HG03097 (cell line): Measurements from ENCODE around the gene ATXN3.
A peak's percentile ranks its signal among the peaks of the same experiment; 100 is the strongest.

Experiments
- ATAC-seq: cut with Tn5 transposase; IDR thresholded peaks from one replicate; pipeline ENCODE4 v1.9.1; 2021; ENCODE audit not compliant: unreplicated experiment, low FRiP score

Gene ATXN3

DNA sequence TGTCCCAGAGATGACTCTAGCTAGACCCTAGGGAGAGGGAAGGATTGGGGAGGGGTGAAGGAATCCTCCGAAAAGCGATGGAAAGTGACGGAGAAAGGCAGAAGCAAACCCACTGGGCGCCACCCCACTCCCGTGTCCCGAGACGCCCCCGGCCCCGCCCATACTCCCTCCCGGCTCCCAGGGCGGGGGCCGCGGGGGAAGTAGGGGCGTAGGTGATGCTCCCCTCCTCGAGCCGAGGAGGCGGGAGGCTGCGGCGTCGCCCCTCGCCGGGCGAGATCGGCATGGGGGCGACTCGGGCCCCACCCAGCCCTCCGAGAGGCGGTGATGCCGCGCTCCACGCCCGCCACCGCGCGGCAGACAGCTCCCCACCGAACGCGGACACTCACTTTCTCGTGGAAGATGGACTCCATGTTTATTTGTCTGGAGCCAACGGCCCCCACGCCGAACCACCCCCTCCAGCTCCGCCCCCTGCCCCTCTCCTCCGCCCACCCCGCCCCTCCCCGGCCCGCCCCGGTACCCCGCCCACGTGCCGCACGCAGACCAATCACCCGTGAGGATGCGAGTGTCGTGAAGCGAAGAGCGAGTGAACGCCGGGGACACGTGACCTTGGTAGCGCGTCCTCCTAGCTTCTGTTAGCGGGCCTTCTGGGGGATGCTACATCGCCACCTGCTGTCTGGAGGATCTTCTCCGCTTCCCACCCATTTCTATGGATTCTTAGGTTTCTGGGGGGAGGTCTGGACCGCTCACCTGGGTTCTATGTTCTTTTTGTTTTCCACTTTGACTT, at the start of gene ATXN3:
ATXN3 (minus strand) TSS at position 440 of the 784 bp plus-strand sequence; CDS start at position 410, 30 bp downstream.
- peak; percentile 88 for ATAC-seq

DNA sequence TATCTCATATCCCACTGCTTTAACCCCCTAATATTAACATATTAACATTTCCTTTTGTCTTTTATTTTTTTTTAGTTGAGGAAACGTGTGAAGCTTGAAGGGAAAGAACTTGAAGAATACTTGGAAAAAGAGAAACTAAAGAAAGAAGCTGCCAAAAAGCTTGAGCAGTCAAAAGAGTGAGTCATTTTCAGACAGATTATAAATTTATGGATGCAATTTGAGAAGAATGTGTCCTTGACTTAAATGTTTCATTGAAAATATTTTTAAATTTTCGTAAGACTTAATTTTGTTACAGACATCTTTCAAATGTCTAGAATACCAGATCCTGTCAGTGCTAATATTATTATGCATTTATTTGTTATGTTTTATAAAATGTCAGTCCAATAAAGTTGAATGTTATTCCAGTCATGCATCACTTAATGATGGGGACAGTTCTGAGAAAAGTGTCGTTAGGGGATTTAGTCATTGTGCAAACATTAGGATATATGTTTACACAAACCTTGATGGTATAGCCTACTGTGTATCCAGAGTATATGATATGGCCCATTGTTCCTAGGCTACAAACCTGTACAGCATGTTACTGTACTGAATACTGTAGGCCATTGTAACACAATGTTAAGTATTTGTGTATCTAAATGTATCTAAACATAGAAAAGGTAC, 48.0 kb upstream of the ATXN3 start:
- ATAC-seq, result no peak

DNA sequence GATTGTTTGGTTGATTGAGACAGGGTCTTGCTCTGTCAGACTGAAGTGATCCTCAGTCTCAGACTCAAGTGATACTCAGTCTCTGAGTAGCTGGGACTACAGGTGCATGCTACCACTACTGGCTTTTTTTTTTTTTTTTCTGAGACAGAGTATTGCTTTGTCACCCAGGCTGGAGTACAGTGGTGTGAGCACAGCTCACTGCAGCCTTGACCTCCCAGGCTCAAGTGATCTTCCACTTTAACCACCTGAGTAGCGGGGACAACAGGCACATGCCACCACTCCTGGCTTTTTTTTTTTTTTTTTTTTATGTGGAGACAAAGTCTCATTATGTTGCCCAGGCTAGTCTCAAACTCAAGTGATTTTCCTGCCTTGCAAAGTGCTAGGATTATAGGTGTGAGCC, 47.2 kb upstream of the ATXN3 start:
- no peak for ATAC-seq

DNA sequence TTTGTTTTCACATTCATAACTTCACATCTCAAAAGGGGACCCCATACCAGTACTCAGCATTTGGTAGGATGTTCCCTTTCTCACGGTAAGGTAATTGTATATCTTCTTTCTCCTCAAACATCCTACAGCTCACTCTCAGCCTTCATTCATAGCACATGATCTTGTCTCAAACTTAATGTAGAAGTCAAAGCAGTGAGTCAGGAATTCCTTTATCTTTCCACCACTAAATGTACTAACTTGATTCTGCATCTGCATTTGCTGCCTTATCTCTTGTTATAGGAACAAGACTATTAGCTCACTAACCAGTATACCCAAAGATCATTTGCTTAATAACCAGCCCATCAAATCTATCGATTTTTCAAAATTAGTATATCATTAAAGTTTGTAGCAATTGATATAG, 38.3 kb upstream of the ATXN3 start:
- ATAC-seq, result no peak

DNA sequence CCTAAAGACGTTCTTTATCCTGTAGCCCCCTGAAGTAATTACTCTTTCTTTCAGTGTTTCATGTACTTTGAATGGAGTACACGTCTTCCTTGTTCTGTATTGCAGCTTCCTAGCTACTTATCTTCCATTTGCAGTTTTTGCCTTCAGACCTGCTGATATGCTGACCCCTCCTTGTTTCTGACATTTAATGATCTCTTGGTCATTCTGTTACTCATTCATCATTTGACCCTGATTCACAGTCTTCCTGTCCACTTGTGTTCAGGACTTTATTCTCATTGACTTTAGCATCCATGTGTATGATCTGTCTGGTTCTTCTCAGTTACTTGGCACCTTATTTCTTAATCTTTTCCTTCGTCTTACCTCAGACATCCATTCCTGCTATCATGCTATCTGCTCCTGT, 37.6 kb upstream of the ATXN3 start:
- no peak for ATAC-seq

DNA sequence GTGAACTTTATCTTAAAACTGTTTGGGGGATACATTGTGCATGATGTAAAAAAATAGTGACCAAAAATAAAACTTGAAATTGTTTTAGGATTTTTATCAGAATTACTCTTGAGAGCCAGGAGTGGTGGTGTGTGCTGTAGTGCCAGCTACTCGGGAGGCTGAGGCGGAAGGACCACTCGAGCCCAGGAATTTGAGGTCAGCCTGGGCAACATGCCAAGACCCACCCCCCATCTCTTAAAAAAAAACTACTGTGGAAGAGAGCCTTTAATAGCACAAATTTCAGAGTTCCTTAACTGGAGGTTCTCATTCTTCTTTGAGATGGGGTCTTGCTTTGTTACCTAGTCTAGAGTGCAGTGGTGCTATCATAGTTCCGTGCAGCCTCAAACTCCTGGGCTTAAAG, 36.9 kb upstream of the ATXN3 start:
- ATAC-seq, result no peak

DNA sequence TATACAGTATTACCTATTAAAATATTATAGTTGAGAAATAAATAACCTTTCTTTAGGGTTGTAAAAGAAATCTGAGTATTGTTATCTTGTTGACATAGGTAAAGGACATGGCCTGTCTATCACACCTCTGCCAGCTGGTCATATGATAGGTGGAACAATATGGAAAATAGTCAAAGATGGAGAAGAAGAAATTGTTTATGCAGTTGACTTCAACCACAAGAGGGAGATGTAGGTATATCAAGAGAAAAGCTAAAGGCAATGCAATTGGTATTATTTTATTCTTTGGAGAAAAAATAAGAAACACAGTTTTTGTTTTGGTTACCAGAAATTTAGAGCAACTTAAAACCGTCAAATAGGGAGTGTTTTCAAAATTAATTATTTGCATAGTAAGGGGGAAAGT, 28.9 kb upstream of the ATXN3 start:
- ATAC-seq, result no peak

DNA sequence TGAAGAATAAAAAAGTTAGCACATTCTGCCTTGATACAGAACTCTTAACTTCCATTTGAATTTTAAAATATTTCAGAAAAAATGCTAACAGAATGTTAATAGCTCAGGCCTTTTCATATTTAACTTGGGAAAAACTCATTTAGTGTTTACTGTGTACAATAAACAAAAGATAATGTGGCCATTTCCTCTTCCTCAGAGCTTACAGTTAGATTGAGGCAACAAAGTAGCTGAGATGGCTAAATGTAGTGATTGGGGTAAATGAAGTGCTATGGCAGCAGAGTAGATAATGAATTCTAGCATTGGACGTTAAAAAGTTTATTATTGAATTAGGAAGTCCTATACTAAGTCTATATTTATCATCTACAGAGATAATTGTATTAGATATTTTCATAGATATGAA, 28.1 kb upstream of the ATXN3 start:
- ATAC-seq, result no peak

DNA sequence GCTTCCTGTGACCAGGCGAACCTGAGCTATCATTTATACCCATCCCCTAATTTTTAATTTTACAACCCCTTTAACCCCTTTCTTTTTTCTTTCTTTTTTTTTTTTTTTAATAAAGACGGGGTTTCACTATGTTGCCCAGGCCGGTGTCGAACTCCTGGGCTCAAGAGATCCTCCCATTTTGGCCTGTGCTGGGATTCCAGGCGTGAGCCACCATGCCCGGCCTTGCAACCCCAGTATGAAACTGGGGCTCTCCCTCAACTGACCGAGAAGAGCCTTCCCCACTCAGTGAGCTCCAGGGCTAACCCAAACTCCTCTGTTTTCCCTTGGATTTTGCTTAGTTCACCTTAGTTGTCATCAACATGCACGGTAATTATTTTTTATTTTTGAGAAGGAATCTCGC, 16.4 kb upstream of the ATXN3 start:
- no peak for ATAC-seq

DNA sequence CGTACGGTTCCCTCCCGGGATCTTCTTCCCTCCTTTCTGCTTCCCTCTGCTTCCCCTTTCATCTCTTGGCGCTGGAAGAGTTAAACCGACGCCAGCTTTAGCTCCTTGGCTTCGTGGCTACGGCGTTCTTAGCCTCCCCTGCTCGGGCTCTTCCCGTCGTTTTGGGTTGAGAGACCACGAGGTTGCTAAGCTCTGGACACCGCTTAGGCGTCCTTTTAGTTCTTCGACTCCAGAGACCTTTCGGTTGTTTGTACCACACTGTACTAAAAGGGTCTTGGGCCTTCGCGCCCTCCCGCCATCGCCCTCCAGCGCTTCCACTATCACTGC, 15.9 kb upstream of the ATXN3 start:
- no peak for ATAC-seq

DNA sequence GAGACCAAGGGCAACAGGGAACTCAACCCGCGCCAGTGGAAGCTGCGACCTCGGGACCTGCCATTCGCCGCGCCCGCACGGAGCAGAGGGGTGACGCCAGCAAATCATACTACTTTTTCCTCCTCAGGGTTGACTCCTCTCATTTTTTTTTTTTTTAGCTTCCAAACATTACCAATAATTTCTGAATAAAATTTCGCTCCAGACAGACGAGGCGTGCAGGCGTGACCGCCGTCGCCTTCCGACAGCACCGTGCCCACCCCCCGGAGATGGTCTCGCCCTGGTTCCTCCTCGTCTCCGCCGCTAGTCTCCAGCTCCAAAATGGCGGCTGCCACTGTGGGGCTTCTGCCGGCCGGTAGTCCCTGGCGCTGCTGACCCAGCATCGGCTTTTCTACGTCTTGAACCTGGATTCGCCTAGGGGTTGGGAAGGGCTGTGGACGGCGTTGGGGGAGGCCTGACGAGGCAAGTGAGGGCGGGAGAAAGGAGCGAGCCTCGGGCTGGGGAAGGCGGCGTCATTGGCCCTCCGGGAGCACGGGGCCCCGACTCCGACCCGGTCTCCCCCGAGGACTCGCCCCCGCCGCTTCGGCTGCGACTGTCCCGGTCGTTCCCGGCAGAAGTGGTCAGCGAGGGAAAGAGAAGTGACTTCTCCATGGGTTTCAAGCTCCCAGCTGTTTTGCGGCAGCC, 15.4 kb upstream of the ATXN3 start, which contains the start of the genes CPSF2 and NDUFB1:
CPSF2 (plus strand) TSS at position 300 of the 681 bp plus-strand sequence. CDS start 9,016 bp downstream, outside the sequence.
NDUFB1 (minus strand) TSS at position 37 of the 681 bp plus-strand sequence. CDS start 4,069 bp downstream, outside the sequence.
- peak; percentile 85 for ATAC-seq

DNA sequence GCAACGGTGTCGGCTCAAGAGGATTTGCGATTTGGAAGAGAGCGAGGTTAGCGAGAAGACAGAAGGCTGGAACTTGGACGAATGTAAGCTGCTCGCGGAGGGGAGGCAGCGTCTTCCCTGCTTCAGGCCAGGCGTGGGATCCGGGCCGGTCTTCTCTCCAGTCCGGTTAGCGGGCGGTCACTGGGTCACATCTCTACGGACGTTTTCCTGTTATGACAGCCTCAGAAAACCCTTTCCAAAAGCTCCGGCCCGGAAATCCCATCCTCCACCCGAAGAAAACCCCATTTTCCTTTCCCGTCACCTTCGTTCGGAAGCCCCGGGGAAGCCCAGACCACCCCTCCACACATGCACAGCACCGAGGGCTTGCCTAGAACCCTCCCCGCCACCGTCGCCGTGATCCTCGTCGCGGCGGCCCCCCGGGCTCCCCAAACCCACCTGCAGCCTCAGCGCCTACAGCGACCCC, 14.9 kb upstream of the ATXN3 start:
- ATAC-seq, result peak; percentile 9

DNA sequence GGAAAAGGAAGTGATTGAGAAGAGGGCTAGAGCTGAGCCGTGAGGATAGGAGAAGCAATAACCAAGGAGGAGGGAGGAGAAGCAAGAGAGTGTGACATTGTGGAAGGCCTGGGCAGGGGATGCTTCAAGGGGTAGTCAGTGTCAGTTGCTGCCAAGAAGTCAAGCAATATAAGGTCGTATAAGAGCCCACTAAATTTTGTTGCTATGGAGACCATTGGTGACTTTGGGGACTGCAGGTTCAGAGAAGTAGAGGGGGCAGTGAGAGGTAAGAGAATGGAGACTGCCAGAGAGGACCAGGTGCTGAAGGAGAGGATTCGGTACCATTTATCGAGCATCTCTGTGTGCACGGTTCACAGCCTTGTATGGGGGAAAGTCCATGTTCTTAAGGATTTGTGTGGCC, 3.1 kb upstream of the ATXN3 start:
- no peak for ATAC-seq

DNA sequence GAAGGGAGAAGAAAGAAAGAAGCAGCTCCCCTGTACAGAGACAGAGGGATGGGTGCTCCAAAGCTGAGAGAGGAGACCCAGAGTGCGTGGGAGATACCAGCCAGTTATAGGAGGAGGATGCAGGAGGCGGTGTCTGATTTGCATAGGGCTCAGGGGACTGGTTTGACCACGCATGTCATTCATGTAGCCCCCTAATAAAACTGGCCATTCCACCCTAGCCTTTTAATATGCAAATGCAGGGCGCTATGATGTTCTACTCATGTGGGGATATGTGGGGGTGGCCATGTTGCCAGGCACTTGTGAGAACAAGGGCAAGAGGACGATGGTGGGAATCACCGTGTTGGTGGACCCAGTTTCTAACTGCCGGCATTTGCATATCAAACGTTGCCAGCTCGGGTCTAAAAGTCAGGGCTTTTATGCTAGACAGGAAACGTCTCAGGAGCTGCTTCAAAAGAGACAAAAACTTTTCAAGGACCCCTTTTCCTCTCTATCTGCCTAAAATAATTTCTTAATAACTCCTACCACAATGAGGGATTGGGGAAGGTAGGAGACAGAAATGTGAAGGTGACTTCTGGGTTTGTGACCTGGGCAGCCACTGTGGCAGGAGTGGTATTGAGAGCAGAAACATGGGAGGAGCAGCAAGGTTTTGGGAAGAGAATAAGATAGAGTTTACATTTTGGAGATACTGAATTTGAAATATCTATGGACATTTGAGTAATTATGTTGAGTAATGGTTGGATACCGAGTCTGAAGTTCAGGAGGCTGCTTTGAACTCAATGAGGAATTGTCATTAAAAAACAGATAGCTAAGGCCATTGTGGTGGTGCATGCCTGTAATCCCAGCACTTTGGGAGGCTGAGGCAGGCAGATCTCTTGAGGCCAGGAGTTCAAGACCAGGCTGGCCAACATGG, 2.2 kb upstream of the ATXN3 start:
- no peak for ATAC-seq

DNA sequence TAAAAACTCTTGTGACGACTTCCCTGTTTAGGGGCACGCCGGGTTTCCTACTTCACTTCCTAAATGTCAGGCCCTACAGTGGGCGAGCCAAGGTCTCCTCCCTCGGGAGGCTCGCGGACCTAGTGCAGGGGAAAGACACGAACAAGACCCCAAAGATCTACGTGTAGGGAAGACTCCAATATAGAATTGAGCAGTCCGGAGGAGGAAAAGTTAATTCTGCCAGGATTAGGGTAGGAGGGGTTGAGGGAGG, 564 bp downstream of the ATXN3 start:
- peak; percentile 18 for ATAC-seq

DNA sequence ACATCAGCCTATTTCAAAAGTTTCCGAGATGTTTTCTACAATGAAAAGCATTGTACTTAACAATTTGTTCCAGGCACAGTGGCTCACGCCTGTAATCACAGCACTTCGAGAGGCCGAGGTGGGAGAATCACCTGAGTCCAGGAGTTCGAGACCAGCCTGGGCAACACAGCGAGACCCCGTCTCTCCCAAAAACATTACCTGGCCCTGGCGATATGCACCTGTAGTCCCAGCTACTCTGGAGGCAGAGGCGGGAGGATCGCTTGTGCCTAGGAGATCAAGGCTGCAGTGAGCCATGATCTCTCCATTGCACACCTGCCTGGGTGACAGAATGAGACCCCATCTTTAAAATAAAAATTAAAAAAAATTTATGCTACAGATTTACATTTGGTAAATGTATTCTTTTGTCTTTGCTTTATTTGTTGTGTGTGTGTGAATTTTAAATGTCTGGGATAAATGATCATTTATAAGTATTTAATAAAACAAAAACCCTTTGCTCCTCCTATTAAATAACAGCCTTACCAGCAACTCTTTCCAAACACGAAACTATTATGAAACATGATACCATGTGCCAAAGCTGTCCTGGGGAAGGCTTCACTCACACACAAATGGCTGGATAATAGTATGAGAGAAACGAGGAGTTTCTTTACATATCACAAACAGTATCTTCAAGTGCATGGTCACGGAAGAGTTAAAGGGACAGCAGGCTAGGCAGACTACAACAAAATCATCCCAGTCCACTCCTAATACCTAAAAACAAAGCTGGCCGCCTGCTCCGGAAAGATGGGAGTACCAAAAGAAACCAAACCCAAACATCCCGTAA, 1.1 kb downstream of the ATXN3 start:
- ATAC-seq, result no peak

DNA sequence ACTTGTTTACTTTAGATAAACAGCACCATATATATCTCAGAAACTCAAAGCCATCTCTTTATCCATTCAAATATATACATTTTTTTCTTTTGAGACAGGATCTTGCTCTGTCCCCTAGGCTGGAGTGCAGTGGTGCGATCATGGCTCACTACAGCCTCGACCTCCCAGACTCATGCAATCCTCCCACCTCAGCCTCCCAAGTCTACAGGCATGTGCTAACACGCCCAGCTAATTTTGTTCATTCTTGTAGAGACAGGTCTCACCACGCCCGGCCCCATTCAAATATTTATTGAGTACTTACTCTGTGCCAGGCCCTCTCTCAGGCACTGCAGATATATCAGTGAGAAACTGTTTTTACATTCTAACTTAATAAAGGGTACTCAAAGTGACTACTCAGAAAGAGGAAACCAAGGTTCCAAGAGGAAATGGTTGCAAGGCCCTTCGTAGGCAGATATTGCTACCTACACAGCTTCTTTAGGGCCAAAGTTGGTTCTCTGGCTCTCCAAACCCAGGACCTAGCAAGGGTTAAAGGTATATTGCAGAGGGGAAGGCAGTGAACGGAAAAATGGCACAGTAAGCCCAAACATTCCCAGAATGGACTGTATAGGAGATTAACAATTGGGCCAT, 2.9 kb downstream of the ATXN3 start:
- no peak for ATAC-seq

DNA sequence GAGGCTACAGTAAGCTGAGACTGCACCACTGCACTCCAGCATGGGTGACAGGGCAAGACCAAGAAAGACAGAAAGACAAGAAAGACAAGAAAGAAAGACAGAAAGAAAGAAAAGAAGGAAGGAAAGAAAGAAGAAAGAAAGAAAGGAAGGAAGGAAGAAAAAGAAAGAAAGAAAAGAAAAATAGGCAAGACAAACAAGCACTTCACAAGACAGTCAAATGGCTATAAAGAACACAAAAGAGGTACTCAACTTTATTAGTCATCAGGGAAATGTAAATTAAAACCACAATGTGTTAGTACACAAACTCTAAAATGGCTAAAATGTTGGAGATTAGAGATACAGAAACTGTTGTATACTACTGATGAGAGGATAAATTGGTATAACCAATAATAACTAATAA, 6.6 kb downstream of the ATXN3 start:
- ATAC-seq, result no peak

DNA sequence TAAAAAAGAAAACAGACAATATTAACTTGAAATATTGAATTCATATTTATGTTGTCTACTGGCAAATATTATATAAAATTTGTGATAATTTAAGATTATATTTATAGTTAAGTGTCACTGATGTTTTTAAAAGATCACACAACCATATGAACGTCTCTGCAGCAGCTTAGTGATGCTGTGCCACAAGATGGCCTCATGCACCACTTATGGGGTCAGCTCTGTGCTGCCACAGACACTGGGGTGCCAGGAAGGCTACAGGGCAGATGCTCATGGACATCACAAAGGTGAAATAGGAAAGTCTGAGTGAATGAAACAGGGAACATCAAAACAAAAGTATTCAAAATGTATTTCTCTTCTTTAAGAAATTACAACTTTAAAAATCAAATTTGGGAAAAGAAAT, 13.1 kb downstream of the ATXN3 start:
- ATAC-seq, result no peak
